HG03139 (cell line): ENCODE results near the gene DUSP6.
"Not testable (repeated sequence)": the region's sequence is repeated elsewhere in the genome, so short reads cannot be mapped to it uniquely, and the experiment has no call there.

Experiments
- ATAC-seq: cut with Tn5 transposase; IDR thresholded peaks from one replicate; pipeline ENCODE4 v1.9.1; 2021; ENCODE audit not compliant: unreplicated experiment

The DUSP6 gene

GRCh38 chr12:89352242-89352491, 134 bp downstream of the DUSP6 start:
- ATAC-seq, result no peak

- ATAC-seq, result no peak
Measured at GRCh38 chr12:89351489-89352241, 636 bp downstream of the DUSP6 start.

GRCh38 chr12:89350630-89351488, 1.4 kb downstream of the DUSP6 start:
- no peak for ATAC-seq

GRCh38 chr12:89350260-89350629, 2.1 kb downstream of the DUSP6 start:
- ATAC-seq, result no peak

- no peak for ATAC-seq
Measured at GRCh38 chr12:89349814-89350213, 2.5 kb downstream of the DUSP6 start.

GRCh38 chr12:89348894-89349699, 3.2 kb downstream of the DUSP6 start:
- ATAC-seq, result no peak

GRCh38 chr12:89347325-89347829, 4.9 kb downstream of the DUSP6 start:
- no peak for ATAC-seq

- ATAC-seq, result no peak
Measured at GRCh38 chr12:89346741-89347324, 5.5 kb downstream of the DUSP6 start.

- peak; percentile 97 for ATAC-seq
Measured at GRCh38 chr12:89345830-89346740, 6.2 kb downstream of the DUSP6 start.

GRCh38 chr12:89345376-89345775, 6.9 kb downstream of the DUSP6 start:
- no peak for ATAC-seq

- no peak for ATAC-seq
Measured at GRCh38 chr12:89344862-89345202, 7.5 kb downstream of the DUSP6 start.

GRCh38 chr12:89344043-89344861, 8.0 kb downstream of the DUSP6 start:
- no peak for ATAC-seq

- ATAC-seq, result no peak
Measured at GRCh38 chr12:89343127-89343526, 9.2 kb downstream of the DUSP6 start.

- no peak for ATAC-seq
Measured at GRCh38 chr12:89340861-89341260, 11.4 kb downstream of the DUSP6 start.

- ATAC-seq, result no peak
Measured at GRCh38 chr12:89339526-89339925, 12.8 kb downstream of the DUSP6 start.

- not testable (repeated sequence) for ATAC-seq
Measured at GRCh38 chr12:89337136-89337535, 15.2 kb downstream of the DUSP6 start.

GRCh38 chr12:89335452-89336244, 16.7 kb downstream of the DUSP6 start:
- no peak for ATAC-seq

- ATAC-seq, result no peak
Measured at GRCh38 chr12:89334548-89335169, 17.6 kb downstream of the DUSP6 start.
